Endometrial microvascular endothelial cells (primary cell): ENCODE results near the gene MUSK. TPM values are rescaled to one million over a fixed set of nuclear protein-coding genes. Genes with fewer than 3 reads are reported as not detected.
"Not testable (repeated sequence)": the region's sequence is repeated elsewhere in the genome, so short reads cannot be mapped to it uniquely, and the experiment has no call there.

ENCODE experiments used
- in situ Hi-C: cut with HindIII; loops from 2 replicates; pipeline ENCODE4 v1.10.0; 2017; ENCODE audit warnings: low sequenced_read_pairs, low pct_unique_long_range_greater_than_20kb; ENCODE audit errors: inconsistent ontology term
- total RNA-seq: library from RNA; depleted of rRNA; stranded (reverse); fragments of >200 nt; gene quantifications from one replicate; pipeline ENCODE4 v1.2.3, GENCODE V29; 2015; ENCODE audit errors: inconsistent ontology term

Gene MUSK
- total RNA-seq, 1 donor from 2014 or later = not detected

GRCh38 chr9:110750272-110750671 lies 81.7 kb downstream of the MUSK start:
- in situ Hi-C loops = no loop called here

GRCh38 chr9:110751971-110752370 lies 83.4 kb downstream of the MUSK start:
- in situ Hi-C loops = no loop called here

GRCh38 chr9:110752766-110753165 lies 84.2 kb downstream of the MUSK start:
- in situ Hi-C loops = no loop called here

GRCh38 chr9:110753731-110754231 lies 85.2 kb downstream of the MUSK start:
- in situ Hi-C loops = no loop called here

- in situ Hi-C loops = no loop called here
These were observed 86.6 kb downstream of the MUSK start for GRCh38 chr9:110755179-110755578.

GRCh38 chr9:110758201-110758600 lies 89.6 kb downstream of the MUSK start:
- in situ Hi-C loops = no loop called here

GRCh38 chr9:110762783-110763182 lies 94.2 kb downstream of the MUSK start:
- in situ Hi-C loops = no loop called here

GRCh38 chr9:110763568-110763967 lies 95.0 kb downstream of the MUSK start:
- in situ Hi-C loops = no loop called here

GRCh38 chr9:110764006-110764405 lies 95.4 kb downstream of the MUSK start:
- in situ Hi-C loops = no loop called here

GRCh38 chr9:110765926-110766325 lies 97.3 kb downstream of the MUSK start:
- in situ Hi-C loops = no loop called here

- in situ Hi-C loops = no loop called here
These were observed 99.0 kb downstream of the MUSK start for GRCh38 chr9:110767559-110768063.

- in situ Hi-C loops = no loop called here
These were observed 100.3 kb downstream of the MUSK start for GRCh38 chr9:110768886-110769285.

GRCh38 chr9:110769667-110770066 lies 101.1 kb downstream of the MUSK start:
- in situ Hi-C loops = no loop called here

- in situ Hi-C loops = no loop called here
These were observed 107.1 kb downstream of the MUSK start for GRCh38 chr9:110775724-110776123.

- in situ Hi-C loops = no loop called here
These were observed 107.6 kb downstream of the MUSK start for GRCh38 chr9:110776221-110776620.

- in situ Hi-C loops = no loop called here
These were observed 108.7 kb downstream of the MUSK start for GRCh38 chr9:110777196-110777875.

- in situ Hi-C loops = no loop called here
These were observed 109.3 kb downstream of the MUSK start for GRCh38 chr9:110777876-110778215.

GRCh38 chr9:110782701-110783100 lies 114.1 kb downstream of the MUSK start:
- in situ Hi-C loops = no loop called here

- in situ Hi-C loops = no loop called here
These were observed 115.7 kb downstream of the MUSK start for GRCh38 chr9:110784309-110784708.

GRCh38 chr9:110785166-110785565 lies 116.6 kb downstream of the MUSK start:
- in situ Hi-C loops = no loop called here

- in situ Hi-C loops = not testable (repeated sequence)
These were observed 119.8 kb downstream of the MUSK start for GRCh38 chr9:110788396-110788795.
